Activated CD8-positive, alpha-beta memory T cell treated with anti-CD3 and anti-CD28 coated beads, Interleukin-2, amount 50 U/mL, for 1 hour (primary cell): ENCODE results near the gene PRSS23.
"Not testable (repeated sequence)": the region's sequence is repeated elsewhere in the genome, so short reads cannot be mapped to it uniquely, and the experiment has no call there.

Experiments
- DNase-seq: peaks from one replicate; pipeline ENCODE4 v3.0.0-alpha.2; 2020; ENCODE audit errors: extremely low read depth

The PRSS23 gene

DNA sequence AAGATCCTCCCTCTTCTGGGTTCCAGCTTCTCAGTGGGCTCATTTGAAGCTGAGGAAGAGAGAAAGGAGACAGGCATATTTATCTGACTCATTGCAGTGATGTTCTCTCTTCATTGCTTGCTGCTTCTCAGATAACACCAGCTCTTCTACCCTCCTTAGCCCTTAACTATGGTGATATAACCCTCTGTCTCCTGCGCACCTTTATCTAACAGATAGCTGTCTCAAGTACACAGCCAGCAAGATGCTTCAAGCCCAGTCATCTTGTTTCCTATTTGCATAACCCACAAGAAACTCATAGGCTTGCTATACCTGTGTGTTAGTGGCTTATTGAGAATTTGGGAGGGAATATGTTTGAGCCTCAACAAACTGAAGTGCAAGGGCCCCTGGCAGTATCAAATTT is 12.6 kb downstream of the PRSS23 start:
- DNase-seq = no peak

DNA sequence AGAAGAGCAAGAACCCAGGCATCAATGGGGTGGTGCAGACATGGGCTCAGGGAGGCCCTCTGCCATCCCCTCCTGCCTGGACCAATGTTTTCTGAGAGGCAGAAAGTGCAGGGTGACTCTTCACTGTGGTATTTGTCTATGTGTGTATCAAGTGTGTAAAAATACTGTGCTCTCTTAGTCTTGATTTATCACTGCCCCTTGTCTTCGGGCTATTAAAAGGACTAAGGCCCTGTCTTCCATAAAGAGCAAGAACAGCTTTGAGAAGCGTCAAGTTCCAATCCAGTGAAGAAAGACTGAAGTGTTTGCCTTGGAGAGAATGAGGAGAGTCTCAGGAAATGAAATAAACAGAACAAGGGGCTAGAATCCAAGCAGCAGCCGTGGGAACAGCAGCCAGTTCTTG is 14.4 kb downstream of the PRSS23 start:
- DNase-seq = no peak

DNA sequence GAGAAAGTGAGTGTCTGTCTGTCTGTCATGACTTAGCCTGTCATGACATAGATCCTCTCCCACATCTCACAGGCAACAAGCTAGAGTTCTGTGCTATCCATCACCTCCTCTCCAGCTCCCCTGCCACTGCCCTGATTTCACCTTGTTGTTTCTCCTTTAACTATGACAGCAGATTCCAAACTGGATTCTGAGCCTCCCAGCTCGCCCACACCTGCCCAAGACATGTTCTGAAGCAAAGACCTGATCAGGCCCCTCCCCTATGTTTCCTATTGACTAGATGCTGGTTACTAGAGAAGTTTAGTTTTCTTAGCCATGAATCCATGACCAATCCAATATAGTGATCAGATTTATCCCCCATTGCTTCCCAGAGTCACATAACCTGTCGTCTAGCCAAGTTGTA is 15.4 kb downstream of the PRSS23 start:
- DNase-seq = no peak

DNA sequence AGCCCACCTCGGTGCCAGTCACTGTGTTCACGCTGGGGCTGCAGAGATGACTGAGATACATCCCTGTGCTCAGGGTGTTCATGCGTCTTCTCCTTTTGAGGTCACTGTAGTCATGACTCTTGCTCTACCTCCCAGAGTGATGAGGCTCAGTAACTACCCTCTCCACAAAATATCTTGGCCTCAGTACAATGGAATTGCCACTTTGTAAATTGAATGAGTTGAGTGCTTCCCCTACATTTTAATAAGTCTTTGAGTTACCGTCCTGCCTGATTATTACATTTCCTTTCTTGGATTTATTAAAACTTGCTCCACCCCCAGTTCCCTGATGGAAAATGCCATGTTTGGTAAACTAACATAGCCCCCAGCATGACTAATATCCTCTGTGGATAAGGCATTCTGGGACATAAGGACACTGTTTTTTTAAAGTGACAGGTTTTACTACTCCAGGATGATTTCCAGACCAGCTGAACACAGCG is 15.9 kb downstream of the PRSS23 start:
- DNase-seq = no peak

DNA sequence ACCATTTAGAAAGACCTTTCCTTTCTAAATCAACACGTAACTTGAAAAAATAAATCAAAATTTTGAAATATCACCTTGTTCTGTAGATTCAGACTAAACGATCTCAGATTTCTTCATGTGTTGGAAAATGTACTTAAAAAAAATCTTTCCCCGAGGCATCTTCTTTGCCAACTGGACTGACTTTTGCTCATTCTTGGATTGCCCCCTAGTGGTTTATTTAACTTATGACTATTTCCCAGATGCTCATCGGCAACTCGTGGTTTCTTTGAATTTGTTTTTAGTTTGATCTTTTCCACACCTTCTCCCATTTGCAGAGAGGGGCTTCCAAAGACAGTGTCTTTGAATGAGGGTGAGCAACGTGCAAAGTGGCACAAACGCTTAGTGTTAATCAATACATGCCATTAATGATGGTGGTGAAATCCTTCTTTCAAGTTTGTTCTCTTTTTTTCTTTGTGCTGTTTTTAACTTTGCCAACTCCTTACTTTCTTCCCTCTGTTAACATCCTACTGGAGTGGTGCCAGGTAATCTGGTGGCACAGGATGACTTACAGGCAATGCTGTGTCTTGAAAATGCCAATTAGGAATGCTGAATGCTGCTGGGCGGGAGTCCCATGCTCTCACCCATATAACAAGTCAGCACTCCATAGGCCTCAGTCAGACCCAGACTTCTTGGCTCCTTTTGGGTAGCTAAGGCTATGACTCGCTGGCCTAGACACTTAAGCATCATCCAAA is 18.3 kb downstream of the PRSS23 start:
- no peak for DNase-seq

DNA sequence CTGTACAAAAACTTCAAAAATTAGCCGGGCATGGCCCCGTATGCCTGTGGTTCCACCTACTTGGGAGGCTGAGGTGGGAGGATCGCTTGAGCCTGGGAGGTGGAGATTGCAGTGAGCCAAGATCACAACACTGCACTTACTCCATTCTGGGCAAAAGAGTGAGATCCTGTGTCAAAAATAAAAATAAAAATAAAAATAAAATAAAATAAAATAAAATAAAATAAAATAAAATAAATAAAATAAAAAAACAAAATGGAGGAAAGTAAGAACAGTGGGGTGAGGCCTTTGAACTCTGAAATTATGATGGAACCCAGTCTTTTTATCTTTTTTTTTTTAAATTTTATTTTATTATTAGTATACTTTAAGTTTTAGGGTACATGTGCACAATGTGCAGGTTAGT is 23.8 kb downstream of the PRSS23 start:
- not testable (repeated sequence) for DNase-seq

DNA sequence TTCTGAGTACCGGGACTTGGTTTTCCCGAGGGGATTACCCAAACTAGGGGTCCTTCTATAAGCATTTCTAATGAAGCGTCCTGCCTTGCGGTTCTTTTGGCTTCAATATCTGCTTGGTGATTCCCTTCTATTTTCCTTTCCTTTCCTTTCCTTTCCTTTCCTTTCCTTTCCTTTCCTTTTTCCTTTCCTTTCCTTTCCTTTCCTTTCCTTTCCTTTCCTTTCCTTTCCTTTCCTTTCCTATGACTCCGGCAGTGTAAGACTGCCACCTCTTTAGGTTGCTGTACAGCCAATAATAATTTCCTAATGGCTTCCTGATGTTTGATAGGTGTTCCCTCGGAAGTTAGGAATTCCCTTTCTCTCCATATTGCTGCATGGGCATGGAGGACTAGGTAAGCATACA is 34.0 kb downstream of the PRSS23 start:
- not testable (repeated sequence) for DNase-seq

DNA sequence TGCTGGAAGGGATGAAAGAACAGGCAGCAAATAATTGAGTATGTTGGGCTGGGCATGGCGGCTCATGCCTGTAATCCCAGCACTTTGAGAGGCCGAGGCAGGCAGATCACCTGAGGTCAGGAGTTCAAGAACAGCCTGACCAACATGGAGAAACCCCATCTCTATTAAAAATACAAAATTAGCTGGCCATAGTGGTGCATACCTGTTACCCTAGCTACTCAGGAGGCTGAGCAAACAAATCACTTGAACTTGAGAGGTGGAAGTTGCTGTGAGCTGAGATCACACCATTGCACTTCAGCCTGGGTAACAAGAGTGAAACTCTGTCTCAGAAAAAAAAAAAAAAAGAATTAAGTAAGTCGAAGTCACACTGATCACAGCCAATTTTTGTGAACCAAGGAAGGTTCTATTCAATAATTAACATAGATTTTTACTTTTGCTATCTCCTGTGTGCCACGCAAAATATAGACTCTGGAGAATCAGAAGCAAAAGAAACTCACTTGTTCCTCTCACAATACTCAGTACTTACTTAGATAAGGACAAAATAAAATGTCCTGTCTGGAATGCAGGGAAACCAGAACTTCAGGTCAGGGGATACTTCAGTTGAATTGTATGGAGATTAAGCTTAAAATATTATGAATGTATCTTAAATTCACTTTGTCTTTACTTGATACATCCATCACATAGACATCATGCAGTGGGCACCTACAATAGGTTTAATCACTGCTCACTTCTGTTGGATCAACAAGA is 44.6 kb downstream of the PRSS23 start:
- DNase-seq = not testable (repeated sequence)

DNA sequence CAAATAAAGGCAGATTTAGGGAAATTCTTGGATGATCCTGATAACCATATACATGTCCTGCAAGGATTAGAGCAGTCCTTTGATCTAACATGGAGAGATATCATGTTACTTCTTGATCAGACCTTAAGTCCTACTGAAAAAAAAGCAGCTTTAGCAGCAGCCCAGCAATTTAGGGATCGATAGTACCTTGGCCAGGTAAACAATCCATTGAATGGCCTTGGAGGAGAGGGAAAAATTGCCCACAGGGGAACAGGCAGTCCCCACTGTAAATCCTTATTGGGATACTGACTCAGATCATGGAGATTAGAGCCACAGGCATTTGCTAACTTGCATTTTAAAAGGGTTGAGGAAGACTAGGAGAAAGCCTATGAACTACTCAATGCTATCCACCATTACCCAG is 47.8 kb downstream of the PRSS23 start:
- DNase-seq = no peak

DNA sequence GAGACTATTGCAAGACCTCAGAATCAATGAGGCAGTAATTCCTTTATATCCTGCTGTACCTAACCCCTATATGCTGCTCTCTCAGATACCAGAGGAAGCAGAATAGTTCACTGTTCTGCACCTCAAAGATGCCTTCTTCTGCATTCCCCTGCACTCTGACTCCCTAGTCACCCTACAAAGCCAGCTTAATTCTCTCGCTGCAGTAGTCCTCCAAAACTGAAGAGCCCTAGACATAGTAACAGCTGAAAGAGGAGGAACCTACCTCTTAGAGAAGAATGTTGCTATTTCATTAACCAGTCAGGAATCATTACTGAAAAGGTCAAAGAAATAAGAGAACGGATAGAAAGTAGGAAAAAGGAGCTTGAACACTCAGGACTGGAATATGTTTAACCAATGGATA is 49.3 kb downstream of the PRSS23 start:
- DNase-seq = no peak
